Non-pigmented ciliary epithelial cell (primary cell): ENCODE data around the gene SH2B2.
"Not testable (repeated sequence)": the region's sequence is repeated elsewhere in the genome, so short reads cannot be mapped to it uniquely, and the experiment has no call there.

ENCODE experiments used
- DNase-seq: peaks from one replicate; pipeline ENCODE4 v3.0.0-alpha.2; 2010; ENCODE audit warnings: low read depth

Gene SH2B2

DNA sequence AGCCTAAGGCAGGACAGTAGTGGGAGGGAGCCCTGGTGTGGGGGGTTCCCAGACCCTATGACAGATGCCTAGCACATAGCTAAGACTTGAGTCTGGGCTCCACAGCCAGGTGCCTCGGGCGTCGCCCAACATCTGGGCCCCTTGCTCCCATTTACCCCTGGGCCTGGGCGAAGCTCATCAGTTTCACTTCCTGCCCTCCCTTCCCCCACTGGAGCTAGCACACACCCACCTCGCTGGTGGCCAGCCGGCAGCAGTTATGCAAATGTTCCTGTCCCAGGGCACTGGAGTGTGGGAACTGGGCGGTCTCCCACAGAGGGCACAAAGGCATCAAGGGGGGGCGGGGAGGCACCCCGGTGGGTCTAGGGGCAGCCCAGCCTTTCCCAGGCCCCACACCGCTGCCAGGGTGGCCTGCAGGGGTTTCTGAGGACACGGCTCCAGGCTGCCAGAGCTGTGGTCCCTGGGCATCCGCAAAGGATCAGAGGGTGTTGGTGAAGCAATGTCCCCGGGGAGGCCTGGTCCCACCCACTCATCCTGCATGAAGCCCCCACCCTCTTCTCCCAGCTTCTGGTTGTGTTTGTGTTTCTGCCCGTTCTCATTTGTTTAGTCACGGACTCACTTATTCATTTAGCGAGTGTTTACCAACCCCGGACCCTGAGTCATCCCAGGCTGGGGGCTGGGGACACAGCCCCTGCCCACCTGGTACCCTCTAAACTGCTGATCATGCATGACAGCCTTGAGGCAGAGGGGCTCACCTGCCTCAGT, 20.4 kb downstream of the SH2B2 start:
- no peak for DNase-seq

GRCh38 chr7:102310414-102310815, 23.7 kb downstream of the SH2B2 start:
- no peak for DNase-seq

GRCh38 chr7:102312317-102312716, 25.6 kb downstream of the SH2B2 start:
- no peak for DNase-seq

DNA sequence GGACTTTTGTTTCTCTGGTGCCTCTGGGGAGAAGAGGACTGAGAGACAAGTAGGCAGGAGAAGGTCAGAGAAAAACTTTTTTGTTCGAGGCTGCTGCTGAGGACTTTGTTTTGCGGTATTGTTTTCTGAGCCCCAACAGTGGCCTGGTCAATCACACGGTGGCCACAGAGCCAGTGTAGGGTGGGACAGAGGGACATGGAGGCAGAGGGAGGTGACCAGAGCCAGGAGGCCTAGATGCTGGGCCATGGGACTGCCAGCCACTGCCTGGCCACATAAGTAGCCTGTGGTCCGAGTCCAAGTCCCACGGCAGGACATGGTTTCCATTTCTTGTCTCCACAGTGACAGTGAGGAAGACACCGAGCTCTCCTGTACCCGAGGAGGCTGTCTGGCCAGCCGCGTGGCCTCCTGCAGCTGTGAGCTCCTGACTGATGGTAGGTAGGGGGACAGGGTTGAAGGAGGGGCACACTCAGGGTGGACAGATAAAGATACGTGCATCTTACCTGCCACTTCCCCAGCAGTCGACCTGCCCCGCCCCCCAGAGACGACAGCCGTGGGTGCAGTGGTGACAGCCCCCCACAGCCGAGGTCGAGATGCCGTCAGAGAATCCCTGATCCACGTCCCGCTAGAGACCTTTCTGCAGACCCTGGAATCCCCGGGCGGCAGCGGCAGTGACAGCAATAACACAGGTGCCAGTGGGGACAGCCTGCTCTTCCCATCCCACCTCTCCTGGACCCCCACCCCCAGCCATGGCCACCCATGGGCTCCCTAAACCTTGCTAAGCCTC, 27.5 kb downstream of the SH2B2 start:
- no peak for DNase-seq

GRCh38 chr7:102317231-102318059, 30.8 kb downstream of the SH2B2 start:
- DNase-seq, result no peak

DNA sequence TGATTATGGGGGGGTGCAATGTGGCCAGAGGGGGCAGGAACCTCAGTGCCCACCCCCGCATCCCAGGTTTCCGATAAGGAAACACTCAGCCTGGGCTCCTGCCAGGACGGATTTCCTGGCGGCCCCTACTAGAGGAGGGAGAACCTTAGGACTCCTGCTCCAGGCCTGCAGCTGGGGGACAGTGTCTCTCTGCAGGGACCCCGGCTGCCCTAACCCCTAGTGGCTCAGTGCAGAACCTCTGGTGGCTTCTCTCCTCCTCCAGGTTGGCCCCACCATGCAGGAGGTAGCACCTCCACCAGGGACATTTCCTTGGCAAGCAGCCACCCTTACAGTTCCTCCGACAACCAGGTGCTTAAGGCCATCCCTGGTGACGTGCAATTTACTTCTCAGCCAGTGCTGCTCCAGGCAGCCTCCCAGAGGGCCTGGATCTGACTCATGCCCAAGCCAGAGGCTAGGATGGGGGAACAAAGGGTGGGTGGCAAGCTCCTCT, 31.9 kb downstream of the SH2B2 start:
- DNase-seq, result no peak

DNA sequence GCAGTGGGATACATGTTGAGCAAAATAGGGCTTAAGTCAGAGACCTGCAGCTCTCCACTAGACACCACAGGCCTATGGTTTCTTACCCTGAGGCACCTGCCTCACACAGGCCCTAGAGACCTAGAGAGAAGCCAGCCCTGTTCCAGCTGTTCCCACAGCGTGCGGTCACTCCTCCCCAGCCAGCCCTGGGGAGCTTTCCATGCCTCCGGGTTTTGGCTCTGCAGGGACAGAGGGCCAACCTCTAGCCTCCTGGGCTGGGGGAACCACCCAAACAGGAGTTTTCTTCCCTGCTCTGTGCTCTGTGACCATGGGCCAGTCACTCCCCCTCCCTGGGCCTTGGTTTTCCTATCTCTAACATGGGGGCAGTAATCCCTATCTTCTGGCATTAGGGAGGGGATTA, 33.0 kb downstream of the SH2B2 start:
- DNase-seq, result no peak

GRCh38 chr7:102320181-102320580, 33.5 kb downstream of the SH2B2 start:
- no peak for DNase-seq

DNA sequence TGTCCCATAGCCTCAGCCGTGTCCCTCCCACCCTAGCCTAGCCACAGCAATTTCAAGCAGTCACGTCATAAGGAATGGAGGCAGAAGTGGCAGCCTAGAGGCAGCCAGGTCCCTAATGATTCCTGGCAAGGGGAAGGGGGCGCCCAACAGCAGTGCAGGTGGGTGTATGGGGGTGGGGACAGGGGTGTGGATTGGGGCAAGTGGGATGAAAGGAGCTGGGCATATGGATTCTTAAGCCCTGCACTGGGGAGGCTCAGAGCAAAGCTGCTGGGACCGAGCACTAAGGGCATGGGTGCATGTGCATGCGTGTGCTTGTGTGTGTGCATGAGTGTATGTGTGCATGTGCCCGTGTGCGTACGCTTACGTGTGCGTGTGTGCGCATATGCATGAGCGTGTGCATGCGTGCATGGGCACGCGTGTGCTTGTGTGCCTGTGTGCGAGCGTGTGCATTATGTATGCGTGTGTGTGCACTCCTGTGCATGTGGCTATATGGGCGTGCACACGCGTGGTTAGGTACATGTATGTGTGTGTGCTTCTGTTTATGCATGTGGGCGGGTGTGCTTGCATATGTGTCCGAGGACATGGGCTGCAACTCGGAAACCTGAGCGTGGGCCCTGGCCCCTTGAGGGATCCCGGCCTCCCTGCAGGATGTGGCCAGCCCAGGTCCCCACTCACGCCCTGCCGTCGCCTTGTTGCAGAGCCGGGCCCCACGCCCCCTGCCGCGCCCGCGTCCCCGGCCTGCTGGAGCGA, 34.1 kb downstream of the SH2B2 start:
- DNase-seq, result no peak

GRCh38 chr7:102321351-102322201, 34.9 kb downstream of the SH2B2 start:
- no peak for DNase-seq

DNA sequence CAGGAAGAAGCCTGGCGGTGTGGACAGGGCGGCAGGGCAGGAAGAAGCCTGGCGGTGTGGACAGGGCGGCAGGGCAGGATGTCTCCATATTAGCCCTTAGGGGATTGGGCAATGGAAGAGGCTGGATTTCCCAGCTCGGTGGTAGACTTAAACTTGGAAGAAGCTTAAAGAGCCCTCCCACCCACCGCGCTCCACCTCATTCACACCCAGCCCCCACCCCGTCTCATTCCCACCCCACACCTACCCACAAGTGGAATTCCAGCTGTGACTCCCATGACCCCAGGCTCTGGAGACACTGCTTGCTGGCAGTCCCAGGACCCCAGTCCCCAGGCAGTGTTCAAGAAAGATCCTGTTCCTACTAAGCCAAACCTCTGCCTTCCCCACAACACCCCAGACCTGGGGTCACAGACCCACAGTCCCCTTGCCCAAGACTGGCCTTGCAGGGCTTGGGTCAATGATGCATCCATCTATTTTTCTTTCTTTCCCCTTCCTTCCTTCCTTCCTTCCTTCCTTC, 35.6 kb downstream of the SH2B2 start:
- DNase-seq, result no peak

DNA sequence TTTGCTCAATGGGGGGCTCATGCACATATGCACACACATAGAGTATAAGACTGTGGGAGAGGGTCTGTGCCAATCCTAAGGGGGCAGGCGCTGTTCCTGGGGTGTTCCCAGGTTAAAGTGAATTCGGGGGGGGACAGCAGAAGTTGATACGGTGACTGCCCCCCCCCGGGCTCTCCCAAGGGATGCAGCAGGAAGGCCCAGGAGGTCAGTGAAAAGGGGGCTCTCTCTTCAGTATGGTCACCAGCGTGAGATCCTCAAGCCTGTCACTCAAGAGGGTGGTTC, 37.2 kb downstream of the SH2B2 start:
- DNase-seq, result no peak

DNA sequence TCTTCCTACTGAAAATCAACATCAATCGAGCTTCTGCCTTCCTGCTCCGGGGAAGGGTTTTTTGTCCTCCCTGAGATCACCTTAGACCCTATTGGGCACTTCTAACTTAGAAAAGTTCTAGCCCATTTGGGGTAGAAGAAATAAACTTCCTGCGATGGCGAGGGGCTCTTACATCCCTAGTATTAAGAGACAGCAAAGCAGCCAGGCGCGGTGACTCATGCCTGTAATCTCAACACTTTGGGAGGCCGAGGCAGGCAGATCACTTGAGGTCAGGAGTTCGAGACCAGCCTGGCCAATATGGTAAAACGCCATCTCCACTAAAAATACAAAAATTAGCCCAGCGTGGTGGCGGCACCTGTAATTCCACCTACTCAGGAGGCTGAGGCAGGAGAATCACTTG, 38.4 kb downstream of the SH2B2 start:
- DNase-seq, result not testable (repeated sequence)

DNA sequence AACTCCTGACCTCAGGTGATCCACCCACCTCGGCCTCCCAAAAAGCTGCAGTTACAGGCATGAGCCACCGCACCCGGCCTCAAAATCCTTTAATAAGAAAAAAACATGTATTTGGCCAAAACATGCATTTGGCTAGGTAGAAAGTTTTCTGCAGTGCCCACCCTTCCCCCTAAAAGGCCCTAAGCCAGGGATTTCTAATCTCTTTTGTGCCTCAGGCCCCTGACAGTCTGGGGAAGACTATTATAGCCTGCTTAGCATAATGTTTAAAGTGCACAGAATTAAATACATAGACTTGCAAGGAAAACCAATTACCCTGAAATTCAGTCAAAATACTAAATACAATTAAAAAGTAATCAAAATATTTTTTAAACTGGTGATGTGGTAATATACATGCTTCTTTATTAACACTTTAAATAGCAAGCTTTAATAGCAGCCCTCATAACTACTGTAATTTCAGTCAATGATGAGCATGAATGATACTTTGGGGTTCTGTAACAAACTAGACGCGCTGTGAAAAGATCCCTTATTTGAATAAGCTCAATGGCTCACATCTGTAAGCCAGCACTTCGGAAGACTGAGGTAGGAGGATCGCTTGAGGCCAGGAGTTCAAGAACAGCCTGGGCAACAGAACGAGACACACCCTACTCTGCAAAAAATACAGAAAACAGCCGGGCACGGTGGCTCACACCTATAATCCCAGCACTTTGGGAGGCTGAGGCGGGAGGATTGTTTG, 39.7 kb downstream of the SH2B2 start:
- no peak for DNase-seq

GRCh38 chr7:102327183-102327582, 40.5 kb downstream of the SH2B2 start:
- DNase-seq, result not testable (repeated sequence)

DNA sequence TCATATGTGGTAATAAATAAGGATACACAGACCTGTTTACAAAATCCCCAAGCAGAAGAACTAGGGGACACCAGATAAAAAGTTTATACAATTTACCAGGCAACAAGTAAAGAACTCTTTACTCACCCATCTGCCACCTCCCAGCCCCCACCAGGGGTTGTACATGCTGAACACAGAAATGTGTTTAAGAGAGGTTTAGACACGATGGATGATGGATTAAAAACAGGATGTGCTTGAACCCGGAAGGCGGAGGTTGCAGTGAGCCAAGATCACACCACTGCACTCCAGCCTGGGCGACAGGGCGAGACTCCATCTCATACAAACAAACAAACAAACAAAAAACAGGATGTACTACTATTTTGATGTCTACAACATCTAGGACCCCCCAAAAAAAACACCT, 42.2 kb downstream of the SH2B2 start:
- DNase-seq, result not testable (repeated sequence)

DNA sequence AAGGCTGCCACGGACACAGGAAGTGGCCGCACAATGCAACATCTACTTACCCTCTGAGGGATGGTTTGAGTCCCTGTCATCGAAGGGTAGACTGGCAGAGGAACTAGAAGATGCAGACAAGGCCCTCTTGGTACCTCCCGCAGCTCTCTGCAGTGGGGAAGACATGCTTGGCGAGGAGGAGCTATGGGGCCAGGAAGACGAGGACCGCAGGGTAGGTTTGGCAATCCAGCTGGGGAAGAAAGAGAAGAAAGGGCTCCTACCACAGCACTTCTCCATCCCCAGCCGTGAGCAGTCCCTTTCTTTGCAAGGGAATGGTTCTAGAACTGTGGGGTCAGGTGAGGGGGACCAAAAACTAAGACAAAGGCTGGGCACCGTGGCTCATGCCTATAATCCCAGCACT, 42.7 kb downstream of the SH2B2 start:
- not testable (repeated sequence) for DNase-seq

- DNase-seq, result not testable (repeated sequence)
Measured at GRCh38 chr7:102330666-102331460, 44.2 kb downstream of the SH2B2 start.

DNA sequence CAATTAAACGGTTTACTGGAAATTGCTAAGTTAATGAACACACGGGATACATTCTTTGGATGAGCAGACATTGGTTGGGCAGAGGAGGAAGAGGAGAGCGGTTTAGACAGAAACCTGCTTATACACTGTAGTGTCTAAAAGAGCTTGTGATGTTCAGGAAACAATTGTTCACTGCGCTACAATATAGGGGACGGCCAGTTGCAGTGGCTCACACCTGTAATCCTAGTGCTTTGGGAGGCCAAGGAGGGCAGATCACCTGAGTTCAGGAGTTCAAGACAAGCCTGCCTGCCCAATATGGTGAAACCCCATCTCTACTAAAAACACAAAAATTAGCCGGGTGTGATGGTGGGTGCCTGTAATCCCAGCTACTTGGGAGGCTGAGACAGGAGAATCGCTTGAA, 48.9 kb downstream of the SH2B2 start:
- DNase-seq, result not testable (repeated sequence)
